ENCODE measurements around the gene NFATC2IP. TPM values are rescaled to one million over a fixed set of nuclear protein-coding genes. Genes with fewer than 3 reads are reported as not detected.

NFATC2IP gene
- total RNA-seq, 1 donor, result 18.1 TPM

DNA sequence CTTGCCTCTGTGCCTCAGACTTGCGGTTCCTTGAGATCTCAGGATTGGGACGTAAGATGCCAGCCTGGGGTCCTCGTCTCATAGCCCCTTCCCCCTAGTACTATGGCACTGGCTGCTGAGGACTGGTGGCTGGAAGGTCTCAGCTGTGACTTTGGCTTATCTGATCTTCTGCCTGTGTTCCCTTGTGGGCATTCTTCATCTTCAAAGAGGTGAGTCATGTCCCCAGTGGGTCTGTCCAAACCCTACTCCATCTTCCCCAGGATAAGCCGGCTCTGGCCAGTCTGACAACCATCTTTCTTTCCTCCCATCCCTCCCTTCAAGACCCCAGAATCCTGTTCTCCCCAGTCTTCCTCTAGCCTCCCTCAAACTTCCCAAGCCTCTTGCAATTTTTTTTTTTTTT, 15.4 kb upstream of the NFATC2IP start:
- H3K79me2 ChIP-seq (ENCODE audit: insufficient read depth, low read length), result no peaks in the 10 kb centered on the region
- TF ChIP-seq, protein P1, sequence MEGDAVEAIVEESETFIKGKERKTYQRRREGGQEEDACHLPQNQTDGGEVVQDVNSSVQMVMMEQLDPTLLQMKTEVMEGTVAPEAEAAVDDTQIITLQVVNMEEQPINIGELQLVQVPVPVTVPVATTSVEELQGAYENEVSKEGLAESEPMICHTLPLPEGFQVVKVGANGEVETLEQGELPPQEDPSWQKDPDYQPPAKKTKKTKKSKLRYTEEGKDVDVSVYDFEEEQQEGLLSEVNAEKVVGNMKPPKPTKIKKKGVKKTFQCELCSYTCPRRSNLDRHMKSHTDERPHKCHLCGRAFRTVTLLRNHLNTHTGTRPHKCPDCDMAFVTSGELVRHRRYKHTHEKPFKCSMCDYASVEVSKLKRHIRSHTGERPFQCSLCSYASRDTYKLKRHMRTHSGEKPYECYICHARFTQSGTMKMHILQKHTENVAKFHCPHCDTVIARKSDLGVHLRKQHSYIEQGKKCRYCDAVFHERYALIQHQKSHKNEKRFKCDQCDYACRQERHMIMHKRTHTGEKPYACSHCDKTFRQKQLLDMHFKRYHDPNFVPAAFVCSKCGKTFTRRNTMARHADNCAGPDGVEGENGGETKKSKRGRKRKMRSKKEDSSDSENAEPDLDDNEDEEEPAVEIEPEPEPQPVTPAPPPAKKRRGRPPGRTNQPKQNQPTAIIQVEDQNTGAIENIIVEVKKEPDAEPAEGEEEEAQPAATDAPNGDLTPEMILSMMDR (IDR thresholded peaks at IDR 0.05; ENCODE audit: extremely low read depth, low read depth, low read length), result no peak
- no peak overlapping the region for H3K4me2 ChIP-seq (ENCODE audit: insufficient read depth, low read length)
- H2AFZ ChIP-seq (ENCODE audit: low read length), result no peak overlapping the region
- DNase-seq (ENCODE audit: insufficient read length, low spot score, missing footprints), result peak; percentile 84
- H3K36me3 ChIP-seq (ENCODE audit: insufficient read depth, low read length), result no peaks in the 10 kb centered on the region
- no peaks in the 10 kb centered on the region for H4K20me1 ChIP-seq (ENCODE audit: insufficient read depth, low read length)
- no peak overlapping the region for H3K27ac ChIP-seq (ENCODE audit: low read depth, low read length)
- no peak overlapping the region for H3K4me3 ChIP-seq (ENCODE audit: insufficient read depth, low read length)
- no peaks in the 10 kb centered on the region for H3K9me3 ChIP-seq (ENCODE audit: low read depth, low read length)
- no peaks in the 10 kb centered on the region for H3K27me3 ChIP-seq (ENCODE audit: insufficient read depth, low read length)
- peaks cover 5% of the 10 kb centered on the region for H3K4me1 ChIP-seq (ENCODE audit: insufficient read depth, low read length)

DNA sequence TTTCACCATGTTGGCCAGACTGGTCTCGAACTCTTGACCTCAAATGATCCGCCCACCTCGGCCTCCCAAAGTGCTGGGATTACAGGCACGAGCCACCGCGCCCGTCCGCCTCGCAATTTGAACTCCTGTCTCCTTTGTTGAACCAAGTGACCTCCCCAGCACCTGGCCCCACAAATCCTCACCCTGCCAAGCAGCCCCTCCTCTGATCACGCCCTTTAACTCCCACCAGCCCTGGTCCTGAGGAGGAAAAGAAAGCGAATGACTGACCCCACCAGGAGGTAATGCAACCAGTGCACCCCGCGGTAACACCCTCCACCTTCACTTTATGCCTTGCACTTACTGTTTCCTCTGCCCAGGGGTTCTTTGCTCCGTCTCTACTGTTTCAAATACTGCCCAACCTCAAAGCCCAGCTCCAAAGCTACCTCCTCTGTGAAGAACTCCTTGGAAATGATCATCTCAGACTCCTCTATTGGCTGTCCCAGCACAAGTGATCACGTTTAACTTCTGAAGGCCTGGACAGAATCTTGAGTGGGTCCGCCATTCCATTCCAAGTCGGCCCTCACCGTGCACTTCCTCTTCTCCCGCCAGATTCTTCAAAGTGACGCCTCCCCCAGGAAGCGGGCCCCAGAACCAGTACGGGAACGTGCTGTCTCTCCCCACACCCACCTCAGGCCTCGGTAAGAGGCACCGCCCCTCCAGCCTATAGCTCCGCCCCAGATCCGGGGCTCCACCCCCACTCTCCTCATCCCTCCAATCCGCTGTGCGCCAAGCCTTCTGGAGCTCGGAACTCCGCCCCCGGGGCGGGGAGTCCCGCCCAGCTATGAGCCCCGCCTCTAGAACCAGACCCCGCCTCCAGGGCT, 14.6 kb upstream of the NFATC2IP start:
- Histone ChIP-seq H3K4me1 (ENCODE audit: insufficient read depth, low read length) (peaks cover 5% of the 10 kb centered on the region), H3K9me3 (ENCODE audit: low read depth, low read length) (no peaks in the 10 kb centered on the region), H3K27ac (ENCODE audit: low read depth, low read length) (no peak overlapping the region), H3K79me2 (ENCODE audit: insufficient read depth, low read length) (no peaks in the 10 kb centered on the region), H3K27me3 (ENCODE audit: insufficient read depth, low read length) (no peaks in the 10 kb centered on the region), H3K4me2 (ENCODE audit: insufficient read depth, low read length) (peak overlapping the region; percentile 73), H3K4me3 (ENCODE audit: insufficient read depth, low read length) (peak overlapping the region; percentile 57), H2AFZ (ENCODE audit: low read length) (peak overlapping the region; percentile 88), H4K20me1 (ENCODE audit: insufficient read depth, low read length) (no peaks in the 10 kb centered on the region), H3K36me3 (ENCODE audit: insufficient read depth, low read length) (no peaks in the 10 kb centered on the region)
- peak; percentile 96 for DNase-seq (ENCODE audit: insufficient read length, low spot score, missing footprints)
- TF ChIP-seq, protein P1 (IDR thresholded peaks at IDR 0.05; ENCODE audit: extremely low read depth, low read depth, low read length), result no peak

DNA sequence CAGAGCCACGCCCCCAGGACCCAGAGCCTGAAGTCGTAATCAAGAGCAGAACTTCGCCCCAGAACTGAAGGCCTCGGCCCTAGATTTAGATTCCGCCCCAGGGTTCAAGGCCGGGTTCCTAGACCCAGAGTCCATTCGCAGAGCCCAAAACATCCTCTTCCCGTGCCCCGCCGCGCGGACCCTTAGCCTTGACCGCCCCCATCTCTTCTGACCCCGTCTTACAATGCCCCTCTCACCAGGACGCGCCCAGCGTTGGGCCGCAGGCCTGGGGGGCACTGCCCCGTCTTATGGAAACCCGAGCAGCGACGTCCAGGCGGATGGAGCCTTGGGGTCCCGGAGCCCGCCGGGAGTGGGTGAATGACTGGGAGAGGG, 14.0 kb upstream of the NFATC2IP start:
- no peak for DNase-seq (ENCODE audit: insufficient read length, low spot score, missing footprints)
- H3K36me3 ChIP-seq (ENCODE audit: insufficient read depth, low read length), result no peaks in the 10 kb centered on the region
- H3K27ac ChIP-seq (ENCODE audit: low read depth, low read length), result no peak overlapping the region
- peaks cover 5% of the 10 kb centered on the region for H3K4me1 ChIP-seq (ENCODE audit: insufficient read depth, low read length)
- peak overlapping the region; percentile 73 for H3K4me2 ChIP-seq (ENCODE audit: insufficient read depth, low read length)
- no peak overlapping the region for H3K4me3 ChIP-seq (ENCODE audit: insufficient read depth, low read length)
- H2AFZ ChIP-seq (ENCODE audit: low read length), result no peak overlapping the region
- no peaks in the 10 kb centered on the region for H4K20me1 ChIP-seq (ENCODE audit: insufficient read depth, low read length)
- H3K79me2 ChIP-seq (ENCODE audit: insufficient read depth, low read length), result no peaks in the 10 kb centered on the region
- H3K27me3 ChIP-seq (ENCODE audit: insufficient read depth, low read length), result no peaks in the 10 kb centered on the region
- no peaks in the 10 kb centered on the region for H3K9me3 ChIP-seq (ENCODE audit: low read depth, low read length)
- TF ChIP-seq, protein P1 (IDR thresholded peaks at IDR 0.05; ENCODE audit: extremely low read depth, low read depth, low read length), result no peak

DNA sequence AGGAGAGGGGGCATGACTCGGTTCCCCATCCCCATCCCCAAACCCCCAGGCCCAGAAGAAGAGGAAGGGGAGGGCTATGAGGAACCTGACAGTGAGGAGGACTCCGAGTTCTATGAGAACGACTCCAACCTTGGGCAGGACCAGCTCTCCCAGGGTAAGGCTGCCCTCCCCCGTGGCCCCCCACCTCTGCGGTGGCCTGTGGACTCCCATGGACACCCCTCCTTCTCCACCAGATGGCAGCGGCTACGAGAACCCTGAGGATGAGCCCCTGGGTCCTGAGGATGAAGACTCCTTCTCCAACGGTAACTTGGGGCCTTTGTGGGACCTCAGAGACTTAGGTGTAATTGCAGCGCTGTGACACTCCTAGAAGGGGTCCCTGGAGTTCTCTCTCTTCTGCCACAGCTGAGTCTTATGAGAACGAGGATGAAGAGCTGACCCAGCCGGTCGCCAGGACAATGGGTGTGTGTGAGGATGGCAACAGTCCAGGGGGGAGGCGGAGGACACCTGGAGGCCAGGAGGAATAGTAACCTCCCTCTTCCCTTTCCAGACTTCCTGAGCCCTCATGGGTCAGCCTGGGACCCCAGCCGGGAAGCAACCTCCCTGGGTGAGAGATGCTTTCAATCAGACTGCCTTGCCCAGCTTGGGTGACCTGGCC, 13.4 kb upstream of the NFATC2IP start:
- H4K20me1 ChIP-seq (ENCODE audit: insufficient read depth, low read length), result no peaks in the 10 kb centered on the region
- DNase-seq (ENCODE audit: insufficient read length, low spot score, missing footprints), result peak; percentile 34
- H3K4me3 ChIP-seq (ENCODE audit: insufficient read depth, low read length), result no peak overlapping the region
- no peaks in the 10 kb centered on the region for H3K9me3 ChIP-seq (ENCODE audit: low read depth, low read length)
- H3K79me2 ChIP-seq (ENCODE audit: insufficient read depth, low read length), result no peaks in the 10 kb centered on the region
- TF ChIP-seq, protein P1 (IDR thresholded peaks at IDR 0.05; ENCODE audit: extremely low read depth, low read depth, low read length), result no peak
- peaks cover 5% of the 10 kb centered on the region for H3K4me1 ChIP-seq (ENCODE audit: insufficient read depth, low read length)
- H3K27ac ChIP-seq (ENCODE audit: low read depth, low read length), result no peak overlapping the region
- H3K27me3 ChIP-seq (ENCODE audit: insufficient read depth, low read length), result no peaks in the 10 kb centered on the region
- H3K36me3 ChIP-seq (ENCODE audit: insufficient read depth, low read length), result no peaks in the 10 kb centered on the region
- no peak overlapping the region for H2AFZ ChIP-seq (ENCODE audit: low read length)
- no peak overlapping the region for H3K4me2 ChIP-seq (ENCODE audit: insufficient read depth, low read length)
